ENCODE data around the gene INMT. TPM values are rescaled to one million over a fixed set of nuclear protein-coding genes. Genes with fewer than 3 reads are reported as not detected.

The INMT gene
- total and polyA plus RNA-seq, 10 donors, result 3.2 to 40.3 (median 15.6) TPM

- Histone ChIP-seq H3K27me3 (replicated peaks in 1 of 7) (no peaks in the 10 kb centered on the region), H3K9me3 (no peaks in the 10 kb centered on the region), H3K4me1 (no peaks in the 10 kb centered on the region), H3K27ac (no peak overlapping the region), H3K36me3 (peaks cover 0 to 54% (median 0%) of the 10 kb centered on the region in 6 donors), H3K4me3 (no peak overlapping the region)
- no peak for TF ChIP-seq POLR2AphosphoS5 (IDR thresholded peaks at IDR 0.05)
- TF ChIP-seq, protein P1, sequence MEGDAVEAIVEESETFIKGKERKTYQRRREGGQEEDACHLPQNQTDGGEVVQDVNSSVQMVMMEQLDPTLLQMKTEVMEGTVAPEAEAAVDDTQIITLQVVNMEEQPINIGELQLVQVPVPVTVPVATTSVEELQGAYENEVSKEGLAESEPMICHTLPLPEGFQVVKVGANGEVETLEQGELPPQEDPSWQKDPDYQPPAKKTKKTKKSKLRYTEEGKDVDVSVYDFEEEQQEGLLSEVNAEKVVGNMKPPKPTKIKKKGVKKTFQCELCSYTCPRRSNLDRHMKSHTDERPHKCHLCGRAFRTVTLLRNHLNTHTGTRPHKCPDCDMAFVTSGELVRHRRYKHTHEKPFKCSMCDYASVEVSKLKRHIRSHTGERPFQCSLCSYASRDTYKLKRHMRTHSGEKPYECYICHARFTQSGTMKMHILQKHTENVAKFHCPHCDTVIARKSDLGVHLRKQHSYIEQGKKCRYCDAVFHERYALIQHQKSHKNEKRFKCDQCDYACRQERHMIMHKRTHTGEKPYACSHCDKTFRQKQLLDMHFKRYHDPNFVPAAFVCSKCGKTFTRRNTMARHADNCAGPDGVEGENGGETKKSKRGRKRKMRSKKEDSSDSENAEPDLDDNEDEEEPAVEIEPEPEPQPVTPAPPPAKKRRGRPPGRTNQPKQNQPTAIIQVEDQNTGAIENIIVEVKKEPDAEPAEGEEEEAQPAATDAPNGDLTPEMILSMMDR (IDR thresholded peaks at IDR 0.05 in 8 of 11, conservative IDR thresholded peaks at IDR 0.05 in 3 of 11), result no peak
- TF ChIP-seq POLR2A (IDR thresholded peaks at IDR 0.05), result no peak
- intact Hi-C loops (cut with DNase I; ENCODE audit: low total_unique reads), result no loop called here
- DNase-seq, result no peak
Observed at GRCh38 chr7:30782690-30783089, 30.8 kb downstream of the INMT start.

GRCh38 chr7:30785786-30786185 lies 33.9 kb downstream of the INMT start:
- no peak overlapping the region for H3K4me3 ChIP-seq
- DNase-seq, result no peak
- no peak overlapping the region for H3K27ac ChIP-seq
- no peaks in the 10 kb centered on the region for H3K27me3 ChIP-seq (replicated peaks in 1 of 7)
- no peaks in the 10 kb centered on the region for H3K4me1 ChIP-seq
- intact Hi-C loops (cut with DNase I; ENCODE audit: low total_unique reads), result no loop called here
- TF ChIP-seq POLR2A (IDR thresholded peaks at IDR 0.05) (no peak), POLR2AphosphoS5 (IDR thresholded peaks at IDR 0.05) (no peak)
- TF ChIP-seq, protein P1 (IDR thresholded peaks at IDR 0.05 in 8 of 11, conservative IDR thresholded peaks at IDR 0.05 in 3 of 11), result no peak
- 94 to 97% (median 96%) methylated on average over 8 to 9 of the region's 9 CpGs for WGBS, 5 donors
- H3K9me3 ChIP-seq, result no peaks in the 10 kb centered on the region
- peaks cover 0 to 43% (median 0%) of the 10 kb centered on the region in 6 donors for H3K36me3 ChIP-seq

DNA sequence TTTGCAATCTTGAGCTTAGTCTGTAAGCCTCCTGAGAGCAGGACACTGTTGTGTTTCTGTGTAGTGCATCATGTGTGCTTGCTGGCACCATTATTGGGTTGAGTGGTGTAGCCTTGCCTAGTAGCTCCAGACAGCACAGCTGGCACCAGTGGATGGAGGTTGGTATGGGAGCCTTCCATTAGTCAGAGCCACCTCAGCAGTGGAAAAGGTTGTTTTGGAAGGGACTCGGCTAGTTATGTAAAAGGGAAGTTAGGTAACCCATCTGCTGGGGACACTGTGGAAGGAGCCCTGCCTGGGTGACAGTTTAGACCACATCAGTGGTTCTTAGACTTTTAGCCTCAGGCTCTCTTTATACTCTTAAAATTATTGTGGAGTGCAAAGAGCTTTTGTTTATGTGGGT lies 35.6 kb downstream of the INMT start:
- Histone ChIP-seq H3K4me1 (no peaks in the 10 kb centered on the region), H3K4me3 (no peak overlapping the region), H3K9me3 (no peaks in the 10 kb centered on the region), H3K27ac (no peak overlapping the region), H3K27me3 (replicated peaks in 1 of 7) (no peaks in the 10 kb centered on the region), H3K36me3 (peaks cover 0 to 48% (median 3%) of the 10 kb centered on the region in 6 donors)
- TF ChIP-seq POLR2A (IDR thresholded peaks at IDR 0.05) (no peak), POLR2AphosphoS5 (IDR thresholded peaks at IDR 0.05) (no peak)
- TF ChIP-seq, protein P1 (IDR thresholded peaks at IDR 0.05 in 8 of 11, conservative IDR thresholded peaks at IDR 0.05 in 3 of 11), result no peak
- WGBS, 5 donors, result 24 to 57% (median 44%) methylated on average over 1 of the region's 1 CpG
- intact Hi-C loops (cut with DNase I; ENCODE audit: low total_unique reads), result no loop called here
- no peak for DNase-seq

GRCh38 chr7:30788640-30789333 lies 36.9 kb downstream of the INMT start:
- intact Hi-C loops (cut with DNase I; ENCODE audit: low total_unique reads), result no loop called here
- Histone ChIP-seq H3K27ac (no peak overlapping the region), H3K9me3 (no peaks in the 10 kb centered on the region), H3K4me3 (no peak overlapping the region), H3K4me1 (no peaks in the 10 kb centered on the region), H3K36me3 (peaks cover 0 to 41% (median 3%) of the 10 kb centered on the region in 6 donors), H3K27me3 (replicated peaks in 1 of 7) (no peaks in the 10 kb centered on the region)
- TF ChIP-seq, protein P1 (IDR thresholded peaks at IDR 0.05 in 8 of 11, conservative IDR thresholded peaks at IDR 0.05 in 3 of 11), result no peak
- no peak for TF ChIP-seq POLR2A (IDR thresholded peaks at IDR 0.05)
- no peak for TF ChIP-seq POLR2AphosphoS5 (IDR thresholded peaks at IDR 0.05)
- WGBS, 5 donors, result 64 to 89% (median 72%) methylated on average over 11 of the region's 11 CpGs
- DNase-seq, result no peak
